Spleen (tissue), 11 donors: ENCODE data around the gene GRPEL1. TPM values are rescaled to one million over a fixed set of nuclear protein-coding genes. Genes with fewer than 3 reads are reported as not detected.

Experiments used
- DNase-seq: peaks from one replicate; pipeline ENCODE4 v3.0.0-alpha.2; 2020
- H3K27ac ChIP-seq, 8 donors: fragments of 200-600 bp; sonication (generic) in 7 of 8; 1 replicate in 4 of 8; 2 replicates in 4 of 8; pipeline versions ENCODE4 v1.5.0 to v1.8.0; 2016 to 2021; ENCODE audit warnings: inconsistent platforms in 4 of 8, mild to moderate bottlenecking in 4 of 8, moderate library complexity in 1 of 8
- H3K27me3 ChIP-seq, 7 donors: fragments of 200-600 bp; sonication (generic) in 6 of 7; replicated peaks in 1 of 7; 1 replicate in 4 of 7; 2 replicates in 3 of 7; pipeline versions ENCODE4 v1.5.0 to v1.8.0; 2016 to 2021; ENCODE audit warnings: inconsistent platforms in 3 of 7, mild to moderate bottlenecking in 1 of 7
- H3K36me3 ChIP-seq, 6 donors: fragments of 200-600 bp; sonication (generic) in 5 of 6; 1 replicate in 4 of 6; 2 replicates in 2 of 6; pipeline versions ENCODE4 v1.5.0 to v1.8.0; 2016 to 2021; ENCODE audit warnings: inconsistent platforms in 2 of 6
- H3K4me1 ChIP-seq, 6 donors: fragments of 200-600 bp; sonication (generic) in 5 of 6; 1 replicate in 3 of 6; 2 replicates in 3 of 6; pipeline versions ENCODE4 v1.5.0 to v1.8.0; 2016 to 2021; ENCODE audit warnings: inconsistent platforms in 3 of 6
- H3K4me3 ChIP-seq, 8 donors: fragments of 200-600 bp; sonication (generic) in 7 of 8; 1 replicate in 4 of 8; 2 replicates in 4 of 8; pipeline versions ENCODE4 v1.5.0 to v1.8.0; 2016 to 2021; ENCODE audit warnings: inconsistent platforms in 4 of 8, mild to moderate bottlenecking in 4 of 8, moderate library complexity in 2 of 8
- H3K9me3 ChIP-seq, 8 donors: fragments of 200-600 bp; sonication (generic) in 7 of 8; 1 replicate in 4 of 8; 2 replicates in 4 of 8; pipeline versions ENCODE4 v1.5.0 to v1.8.0; 2016 to 2021; ENCODE audit warnings: inconsistent platforms in 4 of 8
- CTCF ChIP-seq, 11 experiments: fragments of 200-600 bp in 7 of 11; fragments of 450-650 bp in 4 of 11; sonication (generic) in 4 of 11; IDR thresholded peaks in 8 of 11; conservative IDR thresholded peaks in 3 of 11; 1 replicate in 7 of 11; 2 replicates in 4 of 11; pipeline versions ENCODE4 v1.4.0 to v1.8.0; 2016 to 2021; ENCODE audit warnings: antibody characterized with exemption in 11 of 11, inconsistent platforms in 4 of 11, mild to moderate bottlenecking in 1 of 11
- POLR2A ChIP-seq, 3 donors: fragments of 450-650 bp; IDR thresholded peaks; one replicate each; pipeline ENCODE4 v1.5.1; 2017; ENCODE audit warnings: antibody characterized with exemption in 3 of 3, mild to moderate bottlenecking in 1 of 3
- POLR2AphosphoS5 ChIP-seq, 3 donors: sonication (generic); formaldehyde crosslinking; IDR thresholded peaks; one replicate each; pipeline ENCODE4 v1.5.1; 2017; ENCODE audit warnings: antibody characterized with exemption in 3 of 3
- WGBS, 5 donors: extraction: QIAGEN DNeasy Blood & Tissue Kit in 3 of 5; methylation state at CpG; one replicate each; pipeline versions ENCODE4 v1.1.5 to v1.1.7; 2013 to 2018; 5-methylcytosine and 5-hydroxymethylcytosine counted together
- intact Hi-C: fragments of 100-400 bp; cut with DNase I; formaldehyde crosslinking; loops from one replicate; pipeline ENCODE4 v1.15.0; 2023; ENCODE audit warnings: low total_unique reads
- polyA plus RNA-seq, 3 donors: library from polyadenylated mRNA; stranded (reverse); fragments of 200-250 nt; gene quantifications; one replicate each; pipeline ENCODE4 v1.2.1, GENCODE V29; 2013
- total RNA-seq, 7 donors: library from RNA; depleted of rRNA in 3 of 7; stranded (reverse); fragments of >200 nt in 3 of 7; fragmentation: NEBNext Ultra II Directional in 4 of 7; extraction: Animal tissue kit (Norgen Biotek cat#: 25700) in 4 of 7; gene quantifications; one replicate each; pipeline versions ENCODE4 v1.1.0 to v1.2.1, GENCODE V29; 2016 to 2021
- donor health status: healthy with polysubstance abuse.
- donor health status: DM: no; HTN: no; CAD: no; lungs with moderate emphysema.
- donor health status: DM: no; HTN: no; CAD: no.
- donor health status: Bipolar disorder and iron deficiency.
- donor health status: healthy.
- donor health status: DM: no; HTN: no; CAD: no.
- donor health status: DM: yes; HTN: yes; CAD: no.

GRPEL1 gene
- total and polyA plus RNA-seq, 10 donors: 17.6 to 42.7 (median 31.0) TPM

- intact Hi-C loops: no loop called here
- no peaks in the 10 kb centered on the region for H3K4me1 ChIP-seq
- H3K27ac ChIP-seq: no peak overlapping the region
- no peak overlapping the region for H3K4me3 ChIP-seq
- 69 to 84% (median 80%) methylated on average over 18 to 20 of the region's 20 CpGs for whole genome bisulfite sequencing, 5 donors
- H3K9me3 ChIP-seq: no peaks in the 10 kb centered on the region
- peaks cover 0 to 43% (median 33%) of the 10 kb centered on the region in 6 donors for H3K36me3 ChIP-seq
- TF ChIP-seq POLR2A (IDR thresholded peaks at IDR 0.05) (no peak), POLR2AphosphoS5 (IDR thresholded peaks at IDR 0.05) (peak in 1 of 3 donors; percentile 54), CTCF (IDR thresholded peaks at IDR 0.05 in 8 of 11, conservative IDR thresholded peaks at IDR 0.05 in 3 of 11) (no peak)
- no peaks in the 10 kb centered on the region for H3K27me3 ChIP-seq
- DNase-seq: peak; percentile 75
Observed at GRCh38 chr4:7034262-7035081, 33.4 kb downstream of the GRPEL1 start.

GRCh38 chr4:7032596-7032995 is 35.3 kb downstream of the GRPEL1 start:
- 90 to 95% (median 93%) methylated on average over 7 to 8 of the region's 8 CpGs for WGBS, 5 donors

GRCh38 chr4:7031558-7032449 is 36.1 kb downstream of the GRPEL1 start:
- TF ChIP-seq POLR2AphosphoS5 (IDR thresholded peaks at IDR 0.05): peak in 1 of 3 donors; percentile 39
- TF ChIP-seq CTCF (IDR thresholded peaks at IDR 0.05 in 8 of 11, conservative IDR thresholded peaks at IDR 0.05 in 3 of 11): no peak
- no peak for TF ChIP-seq POLR2A (IDR thresholded peaks at IDR 0.05)
- intact Hi-C loops: no loop called here
- DNase-seq: no peak

More at GRCh38 chr4:7032596-7032995, 35.3 kb downstream of the GRPEL1 start:
- no peaks in the 10 kb centered on the region for H3K9me3 ChIP-seq
- H3K27ac ChIP-seq: no peak overlapping the region
- H3K4me3 ChIP-seq: no peak overlapping the region
- intact Hi-C loops: no loop called here
- peaks cover 0 to 62% (median 39%) of the 10 kb centered on the region in 6 donors for H3K36me3 ChIP-seq
- no peaks in the 10 kb centered on the region for H3K27me3 ChIP-seq
- DNase-seq: no peak
- TF ChIP-seq CTCF (IDR thresholded peaks at IDR 0.05 in 8 of 11, conservative IDR thresholded peaks at IDR 0.05 in 3 of 11) (no peak), POLR2AphosphoS5 (IDR thresholded peaks at IDR 0.05) (no peak), POLR2A (IDR thresholded peaks at IDR 0.05) (no peak)
- H3K4me1 ChIP-seq: no peaks in the 10 kb centered on the region

More at GRCh38 chr4:7031558-7032449, 36.1 kb downstream of the GRPEL1 start:
- Histone ChIP-seq H3K4me3 (no peak overlapping the region), H3K4me1 (no peaks in the 10 kb centered on the region), H3K27ac (no peak overlapping the region), H3K36me3 (peaks cover 0 to 70% (median 40%) of the 10 kb centered on the region in 6 donors), H3K27me3 (no peaks in the 10 kb centered on the region), H3K9me3 (no peaks in the 10 kb centered on the region)
- 66 to 71% (median 69%) methylated on average over 35 of the region's 35 CpGs for WGBS, 5 donors
